ENCODE measurements around the gene TMCO5A. TPM values are rescaled to one million over a fixed set of nuclear protein-coding genes. Genes with fewer than 3 reads are reported as not detected.
A peak's percentile ranks its signal among the peaks of the same experiment; 100 is the strongest.

The TMCO5A gene
- polyA plus RNA-seq, 1 donor from 2014 or later = not detected

- H4K20me1 ChIP-seq (ENCODE audit: insufficient read depth) = no peaks in the 10 kb centered on the region
- H3F3A ChIP-seq (ENCODE audit: insufficient read depth, low read length, poor library complexity, severe bottlenecking) = no peaks in the 10 kb centered on the region
- no peak overlapping the region for H2AFZ ChIP-seq (ENCODE audit: low read depth, low read length)
- no peaks in the 10 kb centered on the region for H3K9me3 ChIP-seq (ENCODE audit: low read length)
- no peak overlapping the region for H3K4me2 ChIP-seq (ENCODE audit: low read length)
- no peak for TF ChIP-seq REST (IDR thresholded peaks at IDR 0.05; ENCODE audit: borderline replicate concordance)
- TF ChIP-seq TAF1 (IDR thresholded peaks at IDR 0.05; ENCODE audit: low read depth) = no peak
- no peak for TF ChIP-seq SMC3 (conservative IDR thresholded peaks at IDR 0.05; ENCODE audit: poor library complexity)
- no peak for TF ChIP-seq EP300 (conservative IDR thresholded peaks at IDR 0.05; ENCODE audit: poor library complexity, severe bottlenecking)
- no peak for TF ChIP-seq MXI1 (conservative IDR thresholded peaks at IDR 0.05; ENCODE audit: poor library complexity, severe bottlenecking)
- TF ChIP-seq RAD21 (conservative IDR thresholded peaks at IDR 0.05) = no peak
- no peak for TF ChIP-seq POLR2AphosphoS5 (IDR thresholded peaks at IDR 0.05)
- TF ChIP-seq CTCF (IDR thresholded peaks at IDR 0.05; ENCODE audit: poor library complexity, severe bottlenecking) = no peak
- no peak for TF ChIP-seq EZH2 (IDR thresholded peaks at IDR 0.05; ENCODE audit: borderline replicate concordance, insufficient read depth, low read length, poor library complexity, severe bottlenecking)
- H3K27me3 ChIP-seq (ENCODE audit: insufficient read depth, low read depth, low read length) = no peaks in the 10 kb centered on the region
- H3K36me3 ChIP-seq (ENCODE audit: insufficient read depth, low read length) = no peaks in the 10 kb centered on the region
- H3K9ac ChIP-seq (ENCODE audit: low read length) = no peak overlapping the region
- no peak overlapping the region for H3K27ac ChIP-seq (ENCODE audit: low read length)
- no peaks in the 10 kb centered on the region for H3K79me2 ChIP-seq (replicated peaks; ENCODE audit: insufficient read depth, low read length)
- no peak overlapping the region for H3K4me3 ChIP-seq (ENCODE audit: low read length)
- no peaks in the 10 kb centered on the region for H3K9me2 ChIP-seq (ENCODE audit: insufficient read depth, low read length)
These were observed 46.8 kb downstream of the TMCO5A start for GRCh38 chr15:37981201-37981600.

GRCh38 chr15:37981775-37982174 is 47.3 kb downstream of the TMCO5A start:
- no peaks in the 10 kb centered on the region for H3K9me3 ChIP-seq (ENCODE audit: low read length)
- H3K79me2 ChIP-seq (replicated peaks; ENCODE audit: insufficient read depth, low read length) = no peaks in the 10 kb centered on the region
- H4K20me1 ChIP-seq (ENCODE audit: insufficient read depth) = no peaks in the 10 kb centered on the region
- no peaks in the 10 kb centered on the region for H3K27me3 ChIP-seq (ENCODE audit: insufficient read depth, low read depth, low read length)
- TF ChIP-seq CTCF (IDR thresholded peaks at IDR 0.05; ENCODE audit: poor library complexity, severe bottlenecking) (peak; percentile 40), EP300 (conservative IDR thresholded peaks at IDR 0.05; ENCODE audit: poor library complexity, severe bottlenecking) (no peak)
- no peak overlapping the region for H2AFZ ChIP-seq (ENCODE audit: low read depth, low read length)
- H3F3A ChIP-seq (ENCODE audit: insufficient read depth, low read length, poor library complexity, severe bottlenecking) = no peaks in the 10 kb centered on the region
- no peak overlapping the region for H3K4me2 ChIP-seq (ENCODE audit: low read length)
- no peak overlapping the region for H3K4me3 ChIP-seq (ENCODE audit: low read length)
- H3K9me2 ChIP-seq (ENCODE audit: insufficient read depth, low read length) = no peaks in the 10 kb centered on the region
- no peak overlapping the region for H3K27ac ChIP-seq (ENCODE audit: low read length)
- no peaks in the 10 kb centered on the region for H3K36me3 ChIP-seq (ENCODE audit: insufficient read depth, low read length)
- no peak overlapping the region for H3K9ac ChIP-seq (ENCODE audit: low read length)

All from neural cell (in vitro differentiated cells).